ENCODE data around the gene CASZ1.
A peak's percentile ranks its signal among the peaks of the same experiment; 100 is the strongest.

CASZ1 gene

DNA sequence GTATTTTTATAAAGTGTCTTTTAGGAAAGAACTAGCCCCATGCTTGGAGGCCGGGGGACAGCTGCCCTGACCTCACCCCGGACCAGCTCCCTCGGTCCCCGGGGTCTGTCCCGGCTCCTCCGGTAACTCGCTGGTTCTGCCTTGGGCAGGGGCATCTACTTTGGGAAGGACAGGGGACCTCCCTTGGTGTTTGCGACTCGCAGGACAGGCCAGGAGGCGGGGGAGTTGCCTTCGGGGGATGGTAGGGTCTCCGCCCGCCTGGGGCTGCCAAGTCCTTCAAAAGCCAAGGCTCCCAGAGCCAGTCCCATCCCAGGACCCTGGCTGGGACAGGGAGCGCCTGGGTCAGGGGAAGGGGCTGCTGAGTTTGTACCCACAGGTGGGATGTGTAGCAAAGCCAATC lies 163.8 kb downstream of the CASZ1 start:
- no peak for DNase-seq

DNA sequence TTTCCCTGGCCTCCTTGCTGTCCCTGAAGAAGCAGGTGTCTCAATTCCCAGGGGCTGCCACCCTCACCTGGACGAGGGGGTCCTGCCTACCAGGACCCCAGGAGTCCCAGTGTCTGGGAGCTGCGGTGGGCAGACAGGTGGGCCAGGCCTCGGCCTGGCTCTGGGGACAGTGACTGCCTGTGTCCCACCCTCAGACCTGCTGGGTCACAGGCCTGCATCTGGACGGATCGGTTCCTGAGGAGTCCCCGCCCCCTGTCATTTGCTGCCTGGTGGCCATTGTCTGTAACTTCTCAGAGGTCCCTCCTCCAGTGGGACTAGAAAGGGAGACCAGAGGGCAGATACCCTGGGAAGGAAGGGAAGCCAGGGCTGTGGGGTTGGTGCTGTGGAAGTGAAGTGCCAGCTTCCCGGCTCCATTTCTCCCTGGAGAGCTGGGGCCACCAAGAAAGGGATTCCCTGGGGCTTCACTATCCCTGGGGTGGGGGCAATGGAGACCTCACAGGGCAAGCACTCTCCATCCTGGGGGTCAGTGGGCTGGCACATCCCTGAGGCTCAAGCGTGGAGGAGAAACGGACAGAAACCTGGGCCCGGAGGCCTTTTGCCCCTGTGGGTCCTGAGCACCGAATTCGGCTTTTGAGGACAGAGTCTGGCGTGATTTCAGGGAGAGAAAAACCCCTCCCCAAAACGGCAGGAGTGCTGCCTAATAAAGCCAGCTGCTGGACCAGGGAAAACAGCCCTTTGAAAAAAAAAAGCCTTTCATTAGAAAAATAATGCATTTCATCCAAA lies 164.4 kb downstream of the CASZ1 start:
- DNase-seq: no peak

DNA sequence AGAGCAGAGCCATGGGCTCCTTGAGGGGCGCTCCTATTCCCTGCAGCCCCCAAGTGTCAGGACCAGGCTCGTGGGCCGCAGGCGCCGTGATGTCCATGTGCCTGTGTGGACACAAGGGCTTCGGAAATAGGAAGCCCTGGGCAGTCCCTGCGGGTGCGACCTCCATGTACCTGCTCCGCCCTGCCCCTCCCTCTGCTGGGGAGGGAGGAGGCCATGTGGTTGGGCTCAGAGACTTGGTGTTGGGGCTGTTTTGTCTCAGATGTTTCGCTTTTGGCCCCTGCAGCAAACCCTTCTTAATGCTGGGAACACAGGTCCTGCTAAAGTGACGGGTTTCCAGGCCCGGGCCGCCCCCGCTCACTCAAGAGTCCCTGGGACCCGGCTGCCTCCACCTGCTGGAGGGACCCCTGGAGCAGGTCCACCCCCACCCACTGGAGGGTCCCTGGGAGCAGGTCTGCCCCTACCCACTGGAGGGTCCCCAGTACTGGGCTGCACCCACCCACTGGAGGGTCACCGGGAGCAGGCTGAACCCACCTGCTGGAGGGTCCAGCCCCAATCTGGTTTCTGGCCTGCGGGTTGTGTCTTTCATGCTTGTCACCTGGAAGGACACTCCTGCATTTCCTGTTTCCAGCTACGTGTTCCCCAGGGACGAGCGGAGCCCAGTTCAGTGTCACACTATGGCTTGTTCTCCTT lies 165.2 kb downstream of the CASZ1 start:
- DNase-seq: no peak

DNA sequence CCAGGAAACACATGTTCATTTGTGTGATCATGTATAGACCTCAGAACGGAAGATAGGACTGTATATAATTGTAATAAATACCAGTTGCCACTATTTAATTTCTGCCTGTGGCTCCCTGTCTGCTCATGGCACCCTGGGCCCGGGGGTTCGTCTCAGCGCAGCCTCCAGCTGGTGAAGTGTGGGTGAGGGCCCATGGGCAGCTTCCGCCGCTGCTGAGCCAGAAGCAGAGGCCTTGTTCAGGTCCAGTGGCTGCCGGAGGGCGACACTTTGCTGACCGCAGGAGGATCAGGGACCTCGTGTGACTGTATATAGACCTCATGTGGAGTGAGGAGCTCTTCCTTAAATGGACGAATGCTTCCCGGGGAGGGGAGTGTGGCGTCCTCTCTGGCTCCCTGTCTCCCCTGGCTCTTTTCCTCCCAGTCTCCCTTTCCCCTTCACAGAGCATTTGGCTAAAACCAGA lies 165.8 kb downstream of the CASZ1 start:
- no peak for DNase-seq

DNA sequence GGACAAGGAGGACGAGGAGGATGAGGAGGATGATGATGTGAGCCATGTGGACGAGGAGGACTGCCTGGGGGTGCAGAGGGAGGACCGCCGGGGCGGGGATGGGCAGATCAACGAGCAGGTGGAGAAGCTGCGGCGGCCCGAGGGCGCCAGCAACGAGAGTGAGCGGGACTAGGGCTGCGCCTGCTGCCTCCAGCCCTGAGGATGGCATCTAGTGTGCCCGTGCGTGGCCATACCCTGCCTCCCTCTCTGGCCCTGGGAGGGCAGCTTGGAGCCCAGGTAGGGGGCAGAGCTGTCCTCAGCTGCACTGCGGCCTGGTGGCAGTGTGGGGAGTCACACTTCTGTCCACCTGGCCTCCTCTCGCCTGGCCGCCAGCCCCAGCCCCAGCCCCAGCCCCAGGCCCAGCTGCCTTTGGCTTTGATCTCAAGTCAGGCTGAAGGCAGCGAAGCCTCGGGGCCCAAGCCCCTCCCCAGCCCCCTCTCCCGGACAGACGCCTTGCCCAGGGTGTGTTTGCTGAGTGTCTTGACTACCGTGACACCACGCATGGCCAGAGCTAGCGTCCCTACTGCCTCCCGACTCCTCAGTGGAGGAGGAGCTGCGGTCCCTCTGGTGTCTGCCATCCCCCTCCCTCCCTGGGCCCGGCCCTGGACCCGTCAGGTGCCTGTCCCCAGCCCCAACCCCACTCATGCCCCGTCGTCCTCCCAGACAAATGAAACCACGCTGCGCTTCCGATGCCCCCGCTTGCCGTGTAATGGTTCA lies 166.5 kb downstream of the CASZ1 start:
- no peak for DNase-seq

DNA sequence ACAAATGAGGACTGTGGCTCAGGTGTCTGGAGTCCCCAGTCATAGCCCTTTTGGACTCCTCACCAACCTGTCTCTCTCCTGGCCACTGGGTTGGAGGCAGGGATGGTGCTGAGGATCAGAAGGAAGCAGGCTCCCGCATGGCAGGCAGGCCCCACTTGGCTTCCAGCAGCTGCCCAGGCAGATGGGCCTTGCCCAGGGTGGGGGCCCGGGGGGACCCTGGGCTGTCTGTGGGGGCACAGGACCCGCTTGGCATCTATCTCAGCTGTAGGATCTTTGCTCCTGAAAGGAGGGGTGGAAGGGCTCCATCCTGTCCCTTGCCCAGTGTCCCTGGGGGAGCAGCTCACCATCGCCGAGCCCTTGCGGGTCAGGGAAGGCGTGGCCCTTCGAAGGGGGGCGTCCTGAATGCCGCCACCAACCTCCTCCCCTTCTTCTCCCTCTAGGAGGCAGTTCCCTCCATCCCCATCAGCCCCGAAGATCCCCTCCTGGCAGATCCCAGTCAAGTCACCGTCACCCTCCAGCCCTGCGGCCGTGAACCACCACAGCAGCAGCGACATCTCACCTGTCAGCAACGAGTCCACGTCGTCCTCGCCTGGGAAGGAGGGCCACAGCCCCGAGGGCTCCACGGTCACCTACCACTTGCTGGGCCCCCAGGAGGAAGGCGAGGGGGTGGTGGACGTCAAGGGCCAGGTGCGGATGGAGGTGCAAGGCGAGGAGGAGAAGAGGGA lies 167.2 kb downstream of the CASZ1 start:
- DNase-seq: no peak

DNA sequence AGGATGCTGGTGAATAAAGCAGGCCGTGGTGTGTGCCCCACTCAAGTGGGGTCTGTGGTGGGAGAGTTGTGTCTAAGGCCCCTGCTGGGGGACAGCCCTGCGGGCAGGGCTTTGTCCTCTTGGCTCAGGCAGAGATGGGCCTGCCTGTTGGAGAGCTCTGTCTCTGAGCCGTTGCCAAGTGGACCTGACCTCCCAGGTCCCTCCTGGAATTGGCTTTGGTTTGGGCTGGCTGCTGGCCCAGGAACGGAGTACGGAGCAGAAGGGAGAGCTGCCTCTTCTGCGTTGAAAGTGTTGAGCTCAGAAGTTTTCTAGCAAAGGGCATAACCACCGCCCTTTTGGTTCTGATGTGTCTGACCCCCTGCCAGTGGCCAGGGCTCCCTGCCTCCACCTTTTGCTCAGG lies 167.8 kb downstream of the CASZ1 start:
- DNase-seq: no peak

DNA sequence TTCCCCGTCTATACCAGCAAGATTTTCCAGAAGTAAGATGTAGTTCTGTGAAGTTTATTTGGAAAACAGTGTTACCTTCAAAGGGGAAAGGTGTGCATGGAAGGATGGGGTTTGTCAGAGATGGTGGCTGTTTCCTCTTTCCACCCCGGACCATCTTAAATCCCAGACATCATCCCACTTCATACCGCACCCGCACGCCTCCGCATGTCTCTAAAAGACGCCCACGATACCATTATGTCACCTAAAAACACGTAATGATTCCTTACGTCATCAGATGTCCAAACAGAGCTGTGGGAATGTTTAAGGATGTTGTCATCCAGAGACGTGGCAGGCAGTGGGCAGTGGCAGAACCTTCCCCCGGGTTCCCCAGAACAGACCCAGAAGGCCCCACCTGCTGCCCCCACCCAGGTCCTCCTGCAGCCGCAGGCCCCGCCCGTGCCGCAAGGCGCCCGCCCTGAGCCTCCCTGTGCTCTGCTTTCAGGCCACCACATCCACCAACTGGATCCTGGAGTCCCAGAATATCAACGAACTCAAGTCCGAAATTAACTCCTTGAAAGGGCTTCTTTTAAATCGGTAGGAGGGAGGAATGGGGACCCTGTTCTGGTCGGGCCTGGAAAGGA lies 169.5 kb downstream of the CASZ1 start:
- no peak for DNase-seq

DNA sequence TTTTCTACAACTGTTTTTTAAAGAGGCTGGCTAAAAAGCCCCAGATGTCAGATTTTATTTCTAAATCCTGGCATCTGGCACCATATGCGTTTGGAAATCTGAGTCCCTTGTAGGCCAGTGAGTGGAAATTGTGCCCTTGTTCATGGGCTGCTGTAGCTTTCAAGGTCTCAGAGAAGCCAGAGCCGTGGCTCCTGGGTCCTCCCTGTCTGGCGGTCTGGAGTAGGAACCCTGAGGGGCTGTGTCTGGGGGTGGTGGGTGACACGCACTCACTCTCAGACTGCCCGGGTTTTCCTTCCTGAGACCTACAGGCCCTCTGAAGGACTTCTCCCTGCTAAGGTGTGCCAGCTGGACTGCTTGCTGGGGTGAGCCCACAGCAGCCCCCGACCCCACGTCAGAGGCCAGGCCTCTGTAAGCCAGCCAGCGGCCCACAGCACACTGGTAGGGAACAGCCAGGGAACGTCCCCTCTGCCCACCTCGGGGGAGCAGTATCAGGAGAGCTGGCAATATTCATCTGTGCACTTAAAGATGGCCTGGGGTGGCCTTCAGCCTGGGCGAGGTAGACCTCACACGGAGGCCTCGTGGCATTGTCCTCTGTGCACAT lies 170.2 kb downstream of the CASZ1 start:
- DNase-seq: peak; percentile 54

DNA sequence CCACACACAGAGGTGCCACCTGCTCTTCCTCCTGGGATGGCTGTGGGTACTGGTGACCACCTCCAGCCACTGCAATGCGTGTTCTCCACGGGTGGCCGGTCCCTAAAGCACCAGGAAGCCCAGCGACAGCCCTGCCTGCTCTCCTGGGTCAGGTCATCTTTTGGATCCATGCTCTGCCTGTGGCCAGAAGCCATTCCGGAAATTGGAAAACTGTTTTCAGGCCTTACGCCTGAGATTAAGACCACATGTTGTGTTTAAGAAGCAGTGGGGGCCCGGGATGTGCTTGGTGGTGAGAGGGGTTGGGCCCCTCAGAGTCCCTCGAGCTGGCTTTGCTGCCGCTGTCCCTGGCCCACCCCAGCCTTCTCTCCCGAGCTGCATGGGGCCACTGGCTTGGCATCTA lies 170.9 kb downstream of the CASZ1 start:
- DNase-seq: peak; percentile 44

DNA sequence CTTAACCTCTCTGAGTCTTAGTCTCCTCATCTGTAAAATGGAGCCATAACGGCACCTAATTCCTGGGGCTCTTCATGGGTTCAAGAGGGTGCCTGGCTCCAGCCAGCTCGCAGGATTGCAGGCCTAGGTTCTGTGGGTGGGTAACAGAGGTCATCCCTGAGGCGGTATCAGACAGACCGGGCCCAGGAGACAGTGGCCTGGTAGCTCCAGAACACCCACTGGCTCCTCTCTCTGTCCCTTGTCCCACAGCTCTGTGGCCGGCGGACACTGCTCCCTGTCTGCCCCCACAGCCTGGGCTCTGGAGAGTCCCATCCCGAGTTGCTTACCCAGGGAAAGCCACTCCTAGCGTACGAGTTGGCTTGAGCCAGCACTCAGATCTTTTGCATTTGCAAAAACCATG lies 171.4 kb downstream of the CASZ1 start:
- DNase-seq: peak; percentile 37

DNA sequence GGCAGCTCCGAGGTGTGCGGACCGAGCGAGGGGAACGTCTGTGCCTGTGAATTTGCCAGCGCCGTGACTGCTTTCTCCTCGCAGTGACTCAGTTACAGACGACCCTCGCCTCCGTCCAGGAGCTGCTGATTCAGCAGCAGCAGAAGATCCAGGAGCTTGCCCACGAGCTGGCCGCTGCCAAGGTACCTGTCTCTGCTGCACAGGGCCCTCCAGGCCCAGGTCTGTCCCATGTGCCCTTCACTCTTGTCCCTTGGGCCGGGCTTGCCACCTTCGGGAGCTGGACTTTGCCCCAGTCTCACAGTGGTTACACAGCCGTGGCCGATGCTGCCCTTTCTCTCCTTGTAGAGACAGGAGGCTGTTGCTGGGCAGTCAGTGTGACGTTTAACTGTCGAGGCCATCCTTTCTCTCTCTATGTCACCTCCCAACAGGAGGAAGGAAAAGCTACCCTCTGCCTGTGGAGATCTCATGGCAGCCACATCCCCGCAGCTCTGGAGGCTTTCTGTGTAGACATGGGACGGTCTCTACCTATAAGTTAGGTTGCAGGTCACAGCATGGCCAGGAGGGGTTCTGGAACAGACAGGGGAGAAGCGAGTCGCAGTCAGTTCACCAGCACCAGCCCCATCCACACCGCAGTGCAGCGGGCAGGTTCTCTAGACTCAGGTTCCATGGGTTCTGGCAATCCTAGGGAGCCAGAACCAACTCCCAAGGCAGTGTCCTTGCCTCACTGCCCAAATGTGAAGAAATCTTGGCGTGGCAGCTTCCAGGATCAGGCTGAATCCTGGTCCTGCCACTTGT lies 172.0 kb downstream of the CASZ1 start:
- peak; percentile 48 for DNase-seq

DNA sequence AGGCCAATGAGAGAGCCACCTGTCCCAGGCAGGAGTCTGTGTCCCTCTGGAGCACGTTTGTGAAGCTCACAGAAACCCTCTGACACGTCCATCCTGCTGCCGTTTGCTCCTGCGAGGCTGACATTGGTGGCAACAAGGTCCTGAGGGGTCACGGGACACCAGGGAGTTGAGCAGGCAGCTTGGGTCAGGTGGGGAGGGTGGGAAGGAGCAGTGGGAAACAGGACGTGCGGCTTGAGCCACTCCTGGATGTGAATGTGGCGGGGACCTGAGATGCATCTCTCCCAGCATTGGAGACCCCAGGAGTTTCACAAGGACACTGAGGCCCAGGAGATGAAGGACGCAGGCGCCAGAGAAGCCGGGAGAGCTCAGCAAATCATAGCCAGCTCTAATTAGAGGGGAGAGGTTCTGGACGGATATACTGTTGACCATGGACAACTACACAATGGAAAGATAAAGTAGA lies 172.7 kb downstream of the CASZ1 start:
- DNase-seq: peak; percentile 51

DNA sequence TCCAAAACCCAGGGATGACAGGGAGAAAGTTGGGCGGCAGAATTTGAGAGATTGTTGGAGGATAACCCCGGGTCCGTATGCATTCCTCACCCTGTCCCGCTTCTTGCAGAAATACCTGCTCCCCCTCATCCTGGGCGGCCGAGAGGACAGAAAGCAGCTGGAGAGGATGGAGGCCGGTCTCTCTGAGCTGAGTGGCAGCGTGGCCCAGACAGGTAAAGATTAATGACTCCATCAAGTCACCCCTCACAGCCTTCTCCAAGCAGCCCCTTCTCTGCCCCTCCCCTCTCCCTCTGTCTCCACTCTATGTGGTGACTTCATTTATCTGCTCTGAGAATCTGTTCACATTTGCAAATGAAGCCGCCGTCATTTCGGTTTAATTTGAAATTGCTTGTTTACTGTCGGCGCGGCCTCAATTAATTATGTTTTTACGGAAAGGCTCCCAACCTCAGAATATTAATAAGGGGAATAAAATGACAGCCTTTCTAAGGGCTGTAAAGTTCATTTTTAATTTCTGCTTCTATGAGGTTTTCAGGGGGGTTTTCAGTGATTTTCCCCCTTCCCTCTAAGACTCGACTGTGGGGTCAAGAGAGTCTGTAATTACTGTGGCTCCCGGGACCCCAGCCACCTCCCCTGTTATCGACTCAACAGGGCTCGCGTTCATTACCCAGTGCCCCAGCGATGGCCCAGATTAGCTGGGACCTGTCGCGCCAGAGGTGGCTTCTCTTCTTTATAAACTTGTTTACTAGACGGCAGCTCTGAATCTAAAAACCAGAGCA lies 173.3 kb downstream of the CASZ1 start:
- peak; percentile 47 for DNase-seq

DNA sequence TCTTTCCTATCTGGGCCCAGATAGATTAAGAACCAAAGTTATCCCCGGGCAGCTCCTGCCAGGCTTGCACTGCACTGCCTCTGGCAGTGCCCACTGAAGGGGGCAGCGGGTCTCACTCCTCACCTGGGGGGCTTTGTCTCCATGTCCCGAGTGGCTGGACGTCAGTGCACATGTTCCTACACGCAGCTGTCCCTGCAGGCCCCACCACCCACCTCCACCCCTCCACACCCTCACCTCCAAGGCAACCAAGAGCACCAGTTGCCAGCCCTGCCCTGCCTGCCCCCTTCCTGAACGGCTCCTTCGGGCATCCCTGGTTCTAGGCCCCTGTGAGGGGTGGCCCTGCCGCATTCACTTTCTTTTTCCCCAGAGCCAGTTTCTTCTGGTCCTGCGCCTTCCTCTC lies 174.5 kb downstream of the CASZ1 start:
- DNase-seq: peak; percentile 24

DNA sequence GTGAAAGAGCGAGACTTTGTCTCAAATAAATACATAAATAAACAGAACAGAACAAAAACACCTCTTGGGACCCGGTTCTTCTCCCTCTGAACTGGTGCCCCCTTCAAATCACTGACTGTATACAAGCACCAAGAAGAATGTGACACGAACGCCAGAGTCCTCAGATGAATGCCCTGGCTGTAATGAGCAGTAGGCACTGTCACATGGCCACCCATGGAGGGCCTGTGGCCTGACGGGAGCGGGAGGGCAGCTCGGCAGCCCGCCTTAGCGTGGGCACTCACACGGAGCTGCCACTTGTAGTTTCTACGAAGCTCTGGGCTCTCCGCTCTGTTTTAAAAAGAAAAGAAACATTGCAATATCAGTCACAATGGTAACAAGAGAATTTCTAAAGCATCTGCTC lies 175.7 kb downstream of the CASZ1 start:
- peak; percentile 17 for DNase-seq

DNA sequence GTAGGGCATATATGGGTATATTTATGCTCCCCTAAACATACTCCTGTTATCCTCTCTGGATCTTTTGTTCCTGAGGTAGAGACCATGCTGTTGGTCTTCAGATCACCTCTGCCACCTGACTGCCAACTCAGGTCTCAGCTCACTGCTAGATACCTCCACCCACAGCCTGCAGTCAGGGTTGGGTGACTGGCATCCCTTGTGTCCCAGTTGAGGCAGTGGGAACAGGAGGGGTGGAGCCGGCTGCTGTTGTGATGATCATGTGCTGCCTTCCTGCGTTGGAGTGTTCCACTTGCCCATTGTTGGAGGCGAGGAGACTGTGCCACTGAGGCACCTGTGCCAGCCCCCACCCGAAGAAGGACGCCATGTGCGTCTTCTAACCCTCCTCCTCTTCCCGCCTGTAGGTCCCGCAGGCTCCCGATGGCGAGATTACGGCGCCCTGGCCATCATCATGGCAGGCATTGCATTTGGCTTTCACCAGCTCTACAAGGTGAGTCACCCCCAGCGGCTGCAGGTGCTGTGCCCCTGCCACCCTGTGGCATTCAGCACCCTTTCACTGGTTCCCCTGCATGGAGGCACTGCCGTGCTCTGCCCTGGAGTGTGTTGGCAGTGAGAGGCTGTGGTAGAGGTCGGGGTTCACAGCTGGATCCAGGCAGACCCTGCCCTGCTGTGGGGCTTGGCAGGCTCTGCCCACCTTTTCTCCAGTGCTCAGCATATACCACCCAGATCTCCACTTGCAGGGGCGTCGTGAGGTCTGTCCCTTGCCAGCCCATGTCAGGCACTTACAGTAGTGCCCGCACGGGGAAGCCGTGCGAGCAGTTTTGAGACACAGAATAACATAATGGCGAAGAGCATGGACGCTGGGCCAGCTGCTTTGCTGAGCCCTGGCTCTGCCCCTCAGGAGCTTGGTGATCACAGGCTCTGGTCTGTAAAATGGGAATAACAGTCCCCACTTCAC lies 178.2 kb downstream of the CASZ1 start:
- peak; percentile 51 for DNase-seq

DNA sequence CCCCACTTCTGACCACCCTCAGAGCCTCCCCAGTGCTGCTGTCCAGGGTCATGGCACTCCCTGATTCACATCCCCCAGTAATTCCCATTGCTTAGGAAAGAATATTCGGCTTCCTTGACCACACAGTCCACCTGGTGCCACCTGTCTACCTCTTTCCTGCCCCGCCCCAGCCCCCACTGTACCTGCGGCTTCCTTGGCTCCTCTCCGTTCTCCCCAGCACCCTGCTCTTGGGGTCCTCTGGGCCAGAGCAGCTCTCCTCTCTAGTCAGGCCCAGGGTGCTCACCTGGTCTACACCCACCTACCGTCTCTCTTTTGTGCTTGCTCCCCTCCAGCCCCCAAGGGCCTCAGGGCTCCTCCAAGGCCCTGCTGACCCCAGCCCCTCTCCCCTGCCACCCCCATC lies 179.1 kb downstream of the CASZ1 start:
- DNase-seq: no peak

DNA sequence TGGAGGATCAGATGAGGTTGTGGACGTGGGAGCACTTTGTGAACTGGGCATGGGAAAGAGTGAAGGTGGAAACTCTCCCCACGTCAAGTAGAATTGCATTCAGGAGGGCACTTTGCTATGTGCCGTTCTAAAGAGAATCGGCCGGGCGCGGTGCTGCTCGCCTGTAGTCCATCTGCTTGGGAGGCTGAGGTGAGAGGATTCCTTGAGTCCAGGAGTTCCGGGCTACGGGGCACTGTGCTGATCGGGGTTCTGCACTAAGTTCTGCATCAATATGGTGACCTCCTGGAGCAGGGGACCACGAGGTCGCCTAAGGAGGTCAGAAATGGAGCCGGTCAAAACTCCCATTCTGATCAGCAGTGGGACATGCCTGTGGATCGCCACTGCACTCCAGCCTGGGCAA lies 179.8 kb downstream of the CASZ1 start:
- DNase-seq: no peak

All from activated effector memory CD4-positive, alpha-beta T cell treated with anti-CD3 and anti-CD28 coated beads, Interleukin-2, amount 50 U/mL, for 16 hours (primary cell).